VCaP (cell line): ENCODE data around the gene CTIF.

Experiments
- H3K27ac ChIP-seq: fragments of 450-650 bp; 2 replicates; pipeline ENCODE4 v1.5.1; 2017
- TF ChIP-seq, protein P1 (sequence below): fragments of 450-650 bp; conservative IDR thresholded peaks from 2 replicates; pipeline ENCODE4 v1.5.1; 2017; ENCODE audit warnings: mild to moderate bottlenecking, moderate library complexity

CTIF gene

GRCh38 chr18:48785736-48786454 lies 247.1 kb downstream of the CTIF start:
- no peak overlapping the region for H3K27ac ChIP-seq
- TF ChIP-seq, protein P1, sequence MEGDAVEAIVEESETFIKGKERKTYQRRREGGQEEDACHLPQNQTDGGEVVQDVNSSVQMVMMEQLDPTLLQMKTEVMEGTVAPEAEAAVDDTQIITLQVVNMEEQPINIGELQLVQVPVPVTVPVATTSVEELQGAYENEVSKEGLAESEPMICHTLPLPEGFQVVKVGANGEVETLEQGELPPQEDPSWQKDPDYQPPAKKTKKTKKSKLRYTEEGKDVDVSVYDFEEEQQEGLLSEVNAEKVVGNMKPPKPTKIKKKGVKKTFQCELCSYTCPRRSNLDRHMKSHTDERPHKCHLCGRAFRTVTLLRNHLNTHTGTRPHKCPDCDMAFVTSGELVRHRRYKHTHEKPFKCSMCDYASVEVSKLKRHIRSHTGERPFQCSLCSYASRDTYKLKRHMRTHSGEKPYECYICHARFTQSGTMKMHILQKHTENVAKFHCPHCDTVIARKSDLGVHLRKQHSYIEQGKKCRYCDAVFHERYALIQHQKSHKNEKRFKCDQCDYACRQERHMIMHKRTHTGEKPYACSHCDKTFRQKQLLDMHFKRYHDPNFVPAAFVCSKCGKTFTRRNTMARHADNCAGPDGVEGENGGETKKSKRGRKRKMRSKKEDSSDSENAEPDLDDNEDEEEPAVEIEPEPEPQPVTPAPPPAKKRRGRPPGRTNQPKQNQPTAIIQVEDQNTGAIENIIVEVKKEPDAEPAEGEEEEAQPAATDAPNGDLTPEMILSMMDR = no peak

GRCh38 chr18:48786455-48787202 lies 247.8 kb downstream of the CTIF start:
- TF ChIP-seq, protein P1 = no peak
- H3K27ac ChIP-seq = no peak overlapping the region

DNA sequence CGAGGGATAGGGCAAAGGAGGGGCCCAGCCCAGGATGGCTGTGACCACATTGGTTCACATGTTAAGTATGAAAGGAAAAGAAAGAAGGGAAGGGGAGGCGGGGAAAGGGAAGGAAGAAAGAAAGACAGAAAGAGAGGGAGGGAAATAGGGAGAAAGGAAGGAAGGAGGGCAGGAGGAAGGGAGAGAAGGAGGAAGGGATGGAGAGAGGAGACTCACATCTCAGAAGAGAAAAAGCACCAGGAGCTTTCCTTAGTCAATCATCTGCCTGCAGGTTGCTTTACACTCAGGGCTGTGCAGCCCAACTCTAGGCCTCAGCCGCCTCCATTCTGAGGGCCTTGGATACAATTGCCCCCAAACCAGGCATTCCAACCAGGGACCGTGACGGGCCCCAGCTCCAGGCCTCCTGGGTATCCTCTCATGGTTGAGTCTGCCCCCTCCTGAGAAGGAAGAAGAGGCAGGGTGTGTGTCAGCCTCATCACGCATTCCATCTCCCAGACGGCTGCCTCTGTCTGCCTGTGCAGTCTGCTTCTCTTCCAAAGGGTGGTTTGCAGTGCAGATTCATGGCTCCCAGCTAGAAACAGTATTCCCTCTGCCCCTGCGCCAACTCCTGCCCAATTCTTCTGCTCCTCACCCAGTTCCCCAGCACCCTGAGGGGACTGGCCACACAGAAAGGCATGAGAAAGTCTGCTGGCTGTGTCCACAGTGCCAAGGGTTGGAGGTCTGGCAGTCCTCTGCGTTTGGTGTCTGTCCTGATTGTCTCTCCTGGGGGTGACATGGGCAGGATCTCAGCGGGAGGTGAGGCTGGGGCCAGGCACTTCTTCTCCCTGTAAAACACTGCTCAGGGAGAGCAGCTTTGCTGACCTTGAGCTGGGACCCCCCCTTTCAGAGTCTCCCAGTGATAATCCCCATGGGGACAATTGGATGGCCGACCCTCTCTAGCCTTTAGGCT lies 248.6 kb downstream of the CTIF start:
- no peak overlapping the region for H3K27ac ChIP-seq
- TF ChIP-seq, protein P1 = no peak

DNA sequence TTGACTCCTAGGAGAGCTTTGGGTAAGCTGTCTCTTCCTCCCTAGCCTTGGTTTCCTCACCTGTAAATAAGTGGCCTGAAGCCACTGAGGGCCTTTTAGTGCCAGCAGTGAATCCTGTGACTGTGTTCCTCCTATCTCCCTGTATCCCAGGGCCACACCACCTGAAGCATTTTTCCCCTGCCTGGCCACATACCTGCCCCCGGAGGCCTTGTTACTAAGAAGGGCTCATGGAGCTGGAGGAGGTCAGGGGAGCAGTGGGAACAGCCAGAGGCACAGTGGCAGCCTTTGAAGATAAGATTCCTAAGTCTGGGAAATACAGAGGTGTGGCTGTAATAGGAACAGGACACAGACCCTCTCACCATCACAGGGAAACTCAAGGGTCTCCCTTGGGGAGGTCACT lies 249.5 kb downstream of the CTIF start:
- TF ChIP-seq, protein P1 = no peak
- no peak overlapping the region for H3K27ac ChIP-seq

GRCh38 chr18:48789259-48789812 lies 250.5 kb downstream of the CTIF start:
- TF ChIP-seq, protein P1 = no peak
- no peak overlapping the region for H3K27ac ChIP-seq

DNA sequence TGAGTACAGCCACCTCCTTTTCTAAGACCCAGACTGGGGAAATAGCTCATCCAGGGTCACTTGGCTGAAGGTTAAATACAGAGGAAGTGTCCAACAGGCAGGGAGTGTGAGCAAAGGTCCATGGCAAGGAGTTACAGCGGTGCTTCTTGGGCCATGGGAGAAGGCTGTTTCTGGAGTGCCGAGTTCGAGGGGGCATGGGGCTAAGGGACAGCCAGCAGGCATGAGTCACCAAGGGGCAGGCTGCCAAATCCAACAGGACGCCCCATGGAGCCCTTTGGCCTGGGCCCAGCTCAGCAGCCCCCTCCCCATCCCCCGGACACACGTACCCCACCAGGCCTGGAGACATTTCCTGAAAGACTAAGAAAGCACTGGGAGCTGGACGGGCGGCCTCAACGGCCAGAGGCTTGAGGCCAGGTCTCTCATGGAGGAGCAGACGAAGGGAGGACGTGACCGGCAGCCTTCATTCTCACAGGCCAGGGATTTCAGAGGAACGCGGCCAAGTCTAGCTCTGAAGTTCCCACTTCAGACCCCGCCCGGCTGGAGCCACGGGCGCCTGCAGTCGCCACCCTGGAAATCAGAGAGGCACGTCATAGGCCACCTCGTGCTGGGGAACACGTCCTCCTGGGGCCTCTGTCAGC lies 251.5 kb downstream of the CTIF start:
- TF ChIP-seq, protein P1 = no peak
- no peak overlapping the region for H3K27ac ChIP-seq
